NCI-H128 (cell line): ENCODE results near the gene ANK3.

ENCODE experiments used
- DNase-seq: peaks from one replicate; lab custom pipeline; 2025; ENCODE audit not compliant: unreplicated experiment; lab: John Stamatoyannopoulos, UW

Gene ANK3

GRCh38 chr10:60144099-60144498 is 245.6 kb downstream of the ANK3 start:
- DNase-seq, result no peak

- no peak for DNase-seq
Observed at GRCh38 chr10:60142736-60143135, 246.9 kb downstream of the ANK3 start.

- no peak for DNase-seq
Observed at GRCh38 chr10:60141896-60142559, 247.6 kb downstream of the ANK3 start.

GRCh38 chr10:60140651-60141632 is 248.7 kb downstream of the ANK3 start:
- DNase-seq, result peak; percentile 10

DNA sequence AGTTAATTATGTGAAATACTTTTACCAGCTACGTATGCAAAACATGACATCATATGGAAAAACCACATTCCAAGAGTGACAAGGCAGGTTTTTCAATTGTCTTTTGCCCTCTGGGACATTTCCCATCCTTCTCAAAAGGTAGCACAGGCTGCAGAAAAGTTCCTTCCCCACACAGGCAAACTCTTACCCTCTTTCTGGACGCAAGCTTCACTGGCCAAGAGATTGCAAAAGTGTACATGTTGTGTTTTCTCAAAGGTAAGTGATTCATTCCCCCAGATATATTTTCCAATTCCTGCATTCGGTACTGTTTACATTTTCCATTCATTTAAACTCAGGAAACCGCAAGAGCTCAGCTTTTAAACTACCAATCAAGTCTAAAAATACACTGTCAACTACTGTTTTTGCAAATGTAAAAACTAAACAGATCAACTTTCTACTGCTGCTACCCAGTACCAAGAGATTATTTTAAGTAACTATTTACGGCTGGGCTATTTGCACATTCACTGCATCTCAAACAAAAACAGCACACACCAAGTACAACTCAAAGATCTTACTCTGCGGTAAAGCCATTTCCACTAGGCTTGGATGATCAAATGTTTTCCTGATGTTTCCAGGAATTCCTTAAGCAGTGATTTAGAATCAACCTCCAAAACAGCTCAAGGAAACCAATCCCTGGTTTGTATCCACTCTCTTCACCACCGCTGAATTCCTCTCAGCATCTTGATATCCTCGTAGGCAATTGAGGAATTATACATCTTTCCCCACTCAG is 249.7 kb downstream of the ANK3 start:
- no peak for DNase-seq

DNA sequence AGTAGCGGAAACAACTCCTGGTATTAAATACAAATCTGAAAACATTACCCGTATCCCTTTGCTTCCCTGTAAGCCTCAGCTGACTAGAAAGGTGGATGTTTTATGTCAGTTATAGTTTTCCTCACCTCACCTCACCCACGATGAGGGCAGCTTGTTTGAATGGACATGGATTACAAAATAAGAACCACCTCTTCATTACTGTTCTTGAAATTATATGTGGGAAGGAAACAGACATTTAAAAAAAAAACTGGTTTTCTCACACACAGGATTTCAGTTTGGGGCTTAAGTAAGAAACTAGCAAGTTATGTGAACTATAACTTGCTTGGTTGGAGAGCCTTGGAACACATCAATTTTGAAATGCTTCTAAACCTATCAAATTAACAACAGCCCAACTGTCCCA is 250.4 kb downstream of the ANK3 start:
- DNase-seq, result no peak

- DNase-seq, result no peak
Observed at GRCh38 chr10:60138842-60139241, 250.8 kb downstream of the ANK3 start.

DNA sequence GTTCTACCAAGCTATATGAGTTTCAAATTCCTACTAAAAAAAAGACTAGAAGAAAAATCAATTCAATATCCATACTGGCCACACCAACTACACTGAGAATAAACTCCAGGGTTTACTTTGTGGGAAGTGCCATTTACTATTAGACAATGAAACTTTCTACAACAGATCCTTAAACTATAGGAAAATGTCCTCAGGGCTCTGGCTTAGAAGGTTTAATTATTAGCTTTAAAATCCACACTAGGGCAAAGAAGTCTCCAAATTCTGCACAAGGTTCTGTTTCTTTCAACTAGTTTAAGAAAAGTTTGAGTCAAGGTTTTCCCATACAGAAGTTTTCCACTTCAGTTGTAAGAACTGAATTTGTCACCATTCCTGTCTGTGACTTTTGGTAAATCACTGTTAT is 251.6 kb downstream of the ANK3 start:
- DNase-seq, result no peak

DNA sequence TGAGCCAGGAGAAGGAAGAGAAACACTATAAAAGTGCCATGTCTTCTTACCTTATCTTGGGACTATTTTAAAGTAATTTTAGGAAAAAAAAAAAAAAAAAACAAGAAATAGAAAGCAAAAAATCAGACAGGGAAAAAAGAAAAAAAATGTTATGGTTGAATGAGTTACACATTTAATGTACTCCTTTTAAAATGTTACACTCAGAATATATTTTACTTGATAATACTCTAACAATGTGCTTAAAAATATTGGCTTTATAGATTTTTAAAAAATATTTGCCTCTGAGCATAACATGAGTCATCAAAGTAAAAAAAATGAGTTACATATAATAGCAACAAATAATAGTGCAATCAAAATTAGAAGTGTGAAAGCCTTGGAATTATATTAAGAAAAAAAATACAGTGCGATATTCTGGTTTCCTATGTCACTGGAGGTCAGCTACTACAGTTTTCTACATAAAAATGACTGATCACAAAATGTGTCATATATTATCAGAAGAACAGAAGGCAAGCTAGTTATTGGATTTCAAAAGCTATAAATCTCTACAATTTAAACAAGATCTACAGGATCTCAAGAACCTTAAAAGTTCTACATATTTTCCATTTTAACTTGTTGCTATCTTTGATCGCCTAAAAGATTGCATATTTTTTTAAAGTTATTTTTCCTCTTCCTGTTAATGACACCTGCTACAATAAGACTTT is 252.2 kb downstream of the ANK3 start:
- DNase-seq, result no peak

DNA sequence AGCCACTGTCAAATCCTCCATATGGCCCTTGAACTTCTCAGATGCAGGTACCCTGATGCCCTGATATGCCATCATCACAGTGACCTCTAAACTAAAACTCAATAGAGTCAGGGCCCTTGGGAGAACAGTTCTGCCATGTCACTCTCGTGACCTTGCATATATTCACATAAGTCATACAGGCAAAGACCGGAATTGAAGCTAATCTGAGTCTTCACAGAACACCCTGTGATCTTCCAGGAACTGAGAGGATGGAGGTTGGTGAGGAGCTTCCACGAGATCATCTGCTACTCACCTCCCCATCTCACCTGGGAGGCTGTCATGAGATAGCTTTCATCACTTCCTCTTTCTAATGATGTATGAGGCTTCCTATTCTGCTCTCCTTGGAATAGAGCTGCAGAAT is 254.7 kb downstream of the ANK3 start:
- DNase-seq, result no peak

GRCh38 chr10:60134548-60134947 is 255.1 kb downstream of the ANK3 start:
- DNase-seq, result no peak

- DNase-seq, result no peak
Observed at GRCh38 chr10:60130130-60130579, 259.5 kb downstream of the ANK3 start.

DNA sequence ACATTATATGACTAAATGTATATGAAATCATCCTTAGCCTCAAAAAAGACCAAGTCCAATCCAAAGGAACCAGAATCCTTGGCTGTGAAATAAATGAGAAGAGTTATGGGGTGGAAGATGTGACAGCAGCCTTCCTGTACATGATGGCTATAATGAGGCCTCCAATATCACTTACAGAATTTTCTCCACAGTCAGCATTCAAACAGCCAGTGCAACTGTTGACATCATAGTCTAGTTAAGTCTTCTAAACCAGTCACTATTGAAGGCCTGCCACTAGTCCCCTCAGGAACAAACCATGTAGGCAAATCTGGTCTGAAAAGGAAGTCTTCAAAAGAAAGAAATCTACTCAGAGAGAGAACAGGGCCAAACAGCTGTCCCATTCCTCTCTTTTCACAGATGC is 263.8 kb downstream of the ANK3 start:
- no peak for DNase-seq

GRCh38 chr10:60124536-60124935 is 265.1 kb downstream of the ANK3 start:
- DNase-seq, result no peak

DNA sequence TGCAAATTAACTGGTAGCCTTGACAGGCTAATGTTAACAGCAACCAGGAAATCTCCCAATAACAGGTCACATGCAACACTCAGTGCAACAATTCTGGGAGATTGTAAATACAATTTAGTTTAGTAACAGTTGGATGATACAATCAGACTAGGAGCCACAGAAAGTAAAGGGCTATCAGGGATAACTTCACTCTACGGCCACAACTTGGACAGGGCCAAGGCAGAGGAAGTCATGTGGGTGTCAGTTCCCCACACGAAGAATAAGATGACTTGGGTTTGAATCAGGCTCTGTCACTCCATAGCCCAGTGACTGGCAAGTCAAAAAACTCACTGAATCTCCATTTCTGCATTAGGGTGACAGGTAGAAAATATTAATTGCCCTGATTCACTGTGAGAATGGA is 266.0 kb downstream of the ANK3 start:
- DNase-seq, result no peak

DNA sequence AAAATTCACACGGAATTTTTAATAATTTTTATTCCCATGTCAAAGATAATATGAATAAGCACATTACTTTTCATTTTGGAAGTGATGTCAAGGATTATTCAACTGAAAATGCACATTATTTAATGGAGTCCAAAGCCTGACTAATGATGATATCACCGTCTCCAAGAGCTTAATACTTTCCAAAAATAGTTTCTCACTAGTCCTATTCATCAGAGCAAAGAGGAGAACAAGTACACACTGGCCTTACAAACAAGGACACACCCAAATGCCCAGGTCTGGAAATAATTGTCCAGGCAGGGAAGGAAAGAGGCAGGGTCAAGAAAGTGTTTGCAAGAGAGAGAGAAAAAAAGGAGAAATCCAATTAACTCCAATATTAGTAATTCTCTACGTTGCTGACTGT is 266.5 kb downstream of the ANK3 start:
- no peak for DNase-seq

DNA sequence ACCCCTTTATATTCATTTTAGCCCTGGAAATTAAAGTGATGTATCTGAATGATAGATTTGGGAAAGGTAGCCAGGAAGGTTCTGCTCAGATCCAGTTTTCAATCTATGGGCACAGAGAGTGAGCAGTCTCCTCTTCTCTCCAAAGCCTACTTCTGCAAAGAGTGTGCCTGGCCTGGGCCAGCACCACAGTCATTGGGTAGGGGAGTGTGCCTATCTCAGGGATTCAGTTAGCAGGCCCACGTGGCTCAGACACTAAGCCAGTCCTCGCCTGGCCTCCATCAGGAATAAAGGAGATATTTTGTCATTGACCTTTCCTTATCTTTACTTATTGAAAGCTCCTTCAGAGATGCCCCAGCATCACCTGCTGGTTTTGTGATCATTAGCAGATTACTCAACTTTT is 267.5 kb downstream of the ANK3 start:
- DNase-seq, result no peak

GRCh38 chr10:60114765-60115586 is 274.7 kb downstream of the ANK3 start:
- DNase-seq, result no peak

DNA sequence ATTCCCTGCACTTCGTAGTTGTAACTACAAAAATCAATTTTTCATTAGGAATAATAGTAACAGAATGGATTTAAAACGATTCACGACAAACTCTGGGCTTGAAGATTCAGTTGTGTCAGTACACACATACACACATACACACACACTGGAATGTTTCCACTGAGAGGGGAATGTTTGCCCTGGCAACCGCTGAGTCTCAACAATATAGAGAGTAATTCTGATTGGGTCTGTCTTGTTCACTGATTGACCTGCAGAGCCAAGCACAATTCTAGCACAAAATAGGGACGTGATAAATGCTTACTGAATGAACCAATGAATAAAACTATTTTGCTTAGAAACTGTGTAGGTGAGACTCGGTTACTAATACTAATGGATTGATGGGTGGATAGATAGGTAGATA is 278.9 kb downstream of the ANK3 start:
- no peak for DNase-seq
